Stimulated activated CD4-positive, alpha-beta T cell treated with anti-CD3 and anti-CD28 coated beads, Interleukin-4, amount 100 ng/mL, for 1 hour (primary cell): ENCODE results near the gene UGT3A2.

Experiments
- DNase-seq: peaks from one replicate; pipeline ENCODE4 v3.0.0-alpha.2; 2020

The UGT3A2 gene

GRCh38 chr5:36001032-36001431 is 65.7 kb downstream of the UGT3A2 start:
- no peak for DNase-seq

- no peak for DNase-seq
Measured at GRCh38 chr5:35999547-35999946, 67.1 kb downstream of the UGT3A2 start.

GRCh38 chr5:35996076-35996475 is 70.6 kb downstream of the UGT3A2 start:
- DNase-seq: no peak

- DNase-seq: no peak
Measured at GRCh38 chr5:35990941-35991611, 75.6 kb downstream of the UGT3A2 start, which contains the start of gene UGT3A1. Gene UGT3A1, minus strand, starts transcription at chr5:35991390. Its CDS starts 150 bp downstream, at chr5:35991240.

GRCh38 chr5:35990520-35990919 is 76.2 kb downstream of the UGT3A2 start:
- no peak for DNase-seq

GRCh38 chr5:35988529-35988928 is 78.2 kb downstream of the UGT3A2 start:
- no peak for DNase-seq

GRCh38 chr5:35987776-35988175 is 78.9 kb downstream of the UGT3A2 start:
- no peak for DNase-seq
